HepG2 (cell line): Measurements from ENCODE around the gene WDHD1. TPM values are rescaled to one million over a fixed set of nuclear protein-coding genes. Genes with fewer than 3 reads are reported as not detected.

Experiments used
- ATAD3A ChIP-seq: sonication (generic); formaldehyde crosslinking; IDR thresholded peaks from 2 replicates; pipeline ENCODE4 v1.4.0; 2020; ENCODE audit warnings: missing genetic modification reagents
- CBFB ChIP-seq: sonication (generic); formaldehyde crosslinking; IDR thresholded peaks from 2 replicates; pipeline ENCODE4 v1.4.0; 2020; ENCODE audit warnings: missing genetic modification reagents
- CHD2 ChIP-seq: IDR thresholded peaks from 2 replicates; pipeline ENCODE4 v1.6.1; 2011; ENCODE audit warnings: low read depth, low read length, improper control_type of control experiment
- HNRNPUL1 ChIP-seq: fragments of 200-400 bp; formaldehyde crosslinking; IDR thresholded peaks from 2 replicates; pipeline ENCODE4 v1.6.1; 2017; ENCODE audit warnings: low read depth, mild to moderate bottlenecking, low read length, moderate library complexity
- JUN ChIP-seq: sonication (generic); formaldehyde crosslinking; IDR thresholded peaks from 2 replicates; pipeline ENCODE4 v1.4.0; 2020; ENCODE audit warnings: mild to moderate bottlenecking, missing genetic modification reagents
- MAF1 ChIP-seq: sonication (generic); formaldehyde crosslinking; IDR thresholded peaks from 2 replicates; pipeline ENCODE4 v1.5.0; 2020; ENCODE audit warnings: missing genetic modification reagents, borderline replicate concordance
- MED1 ChIP-seq: sonication (generic); formaldehyde crosslinking; IDR thresholded peaks from 2 replicates; pipeline ENCODE4 v1.4.0; 2020; ENCODE audit warnings: missing genetic modification reagents
- NFKBIZ ChIP-seq: IDR thresholded peaks from 2 replicates; pipeline ENCODE4 v1.6.1; 2018; ENCODE audit warnings: missing genetic modification reagents, missing compliant biosample characterization
- POLR2AphosphoS2 ChIP-seq: IDR thresholded peaks from 2 replicates; pipeline ENCODE4 v1.6.1; 2011; ENCODE audit warnings: low read depth, low read length, improper control_type of control experiment
- TRIM24 ChIP-seq: sonication (generic); formaldehyde crosslinking; IDR thresholded peaks from 2 replicates; pipeline ENCODE4 v1.8.0; 2022; ENCODE audit warnings: mild to moderate bottlenecking, missing genetic modification reagents
- ZBTB7A ChIP-seq: sonication (generic); formaldehyde crosslinking; IDR thresholded peaks from 2 replicates; pipeline ENCODE4 v1.8.0; 2022; ENCODE audit warnings: mild to moderate bottlenecking, missing genetic modification reagents
- ZNF207 ChIP-seq: fragments of 450-650 bp; IDR thresholded peaks from 2 replicates; pipeline ENCODE4 v1.6.1; 2016; ENCODE audit warnings: antibody characterized with exemption, borderline replicate concordance
- ZNF441 ChIP-seq: sonication (generic); formaldehyde crosslinking; IDR thresholded peaks from 2 replicates; pipeline ENCODE4 v1.7.0; 2021; ENCODE audit warnings: missing genetic modification reagents, borderline replicate concordance
- ZNF530 ChIP-seq: sonication (generic); formaldehyde crosslinking; IDR thresholded peaks from 2 replicates; pipeline ENCODE4 v1.5.0; 2020; ENCODE audit warnings: low read depth, mild to moderate bottlenecking, missing genetic modification reagents
- ZNF567 ChIP-seq: sonication (generic); formaldehyde crosslinking; IDR thresholded peaks from 2 replicates; pipeline ENCODE4 v1.8.1; 2023; ENCODE audit warnings: mild to moderate bottlenecking, missing genetic modification reagents, borderline replicate concordance
- ZNF570 ChIP-seq: sonication (generic); formaldehyde crosslinking; IDR thresholded peaks from 2 replicates; pipeline ENCODE4 v1.4.0; 2020; ENCODE audit warnings: mild to moderate bottlenecking, missing genetic modification reagents, borderline replicate concordance
- ZNF572 ChIP-seq: sonication (generic); formaldehyde crosslinking; IDR thresholded peaks from 2 replicates; pipeline ENCODE4 v1.5.1; 2020; ENCODE audit warnings: mild to moderate bottlenecking, missing genetic modification reagents
- ZNF577 ChIP-seq: sonication (generic); formaldehyde crosslinking; IDR thresholded peaks from 2 replicates; pipeline ENCODE4 v1.4.0; 2020; ENCODE audit warnings: mild to moderate bottlenecking, low read depth, missing genetic modification reagents, borderline replicate concordance
- ZNF674 ChIP-seq: sonication (generic); formaldehyde crosslinking; IDR thresholded peaks from 2 replicates; pipeline ENCODE4 v1.5.0; 2020; ENCODE audit warnings: low read depth, mild to moderate bottlenecking, missing genetic modification reagents
- ZNF737 ChIP-seq: sonication (generic); formaldehyde crosslinking; IDR thresholded peaks from 2 replicates; pipeline ENCODE4 v1.5.0; 2020; ENCODE audit warnings: missing genetic modification reagents, mild to moderate bottlenecking, borderline replicate concordance
- ZNF782 ChIP-seq: sonication (generic); formaldehyde crosslinking; IDR thresholded peaks from 2 replicates; pipeline ENCODE4 v1.4.0; 2020; ENCODE audit warnings: missing genetic modification reagents, mild to moderate bottlenecking, borderline replicate concordance
- ZNF841 ChIP-seq: sonication (generic); formaldehyde crosslinking; IDR thresholded peaks from 2 replicates; pipeline ENCODE4 v1.8.1; 2023; ENCODE audit warnings: missing genetic modification reagents, borderline replicate concordance
- polyA plus RNA-seq, 8 experiments: library from polyadenylated mRNA; depleted of rRNA in 3 of 8; stranded (reverse) in 7 of 8; unstranded in 1 of 8; fragments of >200 nt; fragmentation: Illumina TruSeq in 4 of 8; extraction: Trizol in 4 of 8; gene quantifications; 2 replicates each; pipeline versions ENCODE4 v1.2.1 to v1.2.3, GENCODE V29; 2011 to 2016; ENCODE audit warnings: low read depth in 4 of 8, missing spikeins in 1 of 8, mixed read lengths in 1 of 8; ENCODE audit not compliant: insufficient read depth in 1 of 8
- total RNA-seq, 5 experiments: library from RNA; depleted of rRNA; stranded (reverse); fragments of >200 nt; fragmentation: Illumina TruSeq; extraction: Trizol; gene quantifications; 2 replicates each; pipeline ENCODE4 v1.2.3, GENCODE V29; 2016; ENCODE audit warnings: low read depth in 1 of 5
- TF ChIP-seq, protein P1 (sequence below): sonication (generic); formaldehyde crosslinking; IDR thresholded peaks from 2 replicates; pipeline ENCODE4 v1.4.0; 2020; ENCODE audit warnings: mild to moderate bottlenecking, missing genetic modification reagents
- TF ChIP-seq, protein P2 (sequence below): sonication (generic); formaldehyde crosslinking; IDR thresholded peaks from 2 replicates; pipeline ENCODE4 v1.8.0; 2023; ENCODE audit warnings: mild to moderate bottlenecking, missing genetic modification reagents
- TF ChIP-seq, protein P3 (sequence below): sonication (generic); formaldehyde crosslinking; IDR thresholded peaks from 2 replicates; pipeline ENCODE4 v1.5.0; 2020; ENCODE audit warnings: missing genetic modification reagents, mild to moderate bottlenecking, borderline replicate concordance
- TF ChIP-seq, protein P4 (sequence below): sonication (generic); formaldehyde crosslinking; IDR thresholded peaks from 2 replicates; pipeline ENCODE4 v1.5.0; 2020; ENCODE audit warnings: missing genetic modification reagents
- TF ChIP-seq, protein P5 (sequence below): IDR thresholded peaks from 2 replicates; pipeline ENCODE4 v1.6.1; 2012; ENCODE audit warnings: inconsistent platforms

The WDHD1 gene
- total and polyA plus RNA-seq, 2 of the 13 experiments (the other 11 are each of a cell fraction or from before 2014, with no cell fraction given) = 5.5 to 27.5 TPM

DNA sequence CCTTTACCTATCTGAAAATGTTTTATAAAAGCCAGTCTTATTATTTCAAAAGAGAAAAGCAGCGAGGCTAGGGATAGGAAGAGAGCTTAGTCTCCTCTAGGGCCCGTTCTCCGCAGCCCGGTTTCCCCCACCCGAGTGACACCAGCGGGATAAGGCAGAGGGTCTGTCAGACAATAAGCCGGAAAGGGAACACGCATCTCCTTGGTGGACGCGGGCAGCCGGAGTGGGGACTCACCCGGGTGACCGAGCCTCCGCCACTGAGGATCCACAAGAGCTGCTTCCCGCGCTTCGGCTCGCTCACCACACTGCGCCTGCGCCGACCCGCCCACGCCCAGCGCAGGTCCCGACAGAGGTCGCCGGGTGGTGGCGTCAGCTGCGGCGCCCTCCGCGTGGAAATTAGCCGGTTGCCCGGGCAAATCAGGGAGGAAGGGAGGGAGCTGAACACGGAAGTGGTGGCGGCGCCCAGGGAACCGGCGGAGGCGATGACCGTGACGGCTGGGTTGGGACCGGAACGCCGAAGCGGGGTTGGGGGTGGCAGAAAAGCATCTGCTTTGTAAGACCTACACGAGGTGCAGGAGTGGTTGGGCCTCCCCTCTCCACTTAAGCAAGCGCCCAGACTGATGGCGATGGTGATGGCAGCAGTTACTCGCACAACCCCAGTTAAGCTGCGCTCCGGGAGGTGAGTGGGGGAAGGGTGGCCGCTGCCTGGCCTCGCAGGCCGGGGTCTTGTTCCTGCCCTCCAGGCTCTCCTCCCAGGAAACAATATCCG lies at the start of gene WDHD1, which contains the start of gene SOCS4 (continued):
- TF ChIP-seq, protein P1, sequence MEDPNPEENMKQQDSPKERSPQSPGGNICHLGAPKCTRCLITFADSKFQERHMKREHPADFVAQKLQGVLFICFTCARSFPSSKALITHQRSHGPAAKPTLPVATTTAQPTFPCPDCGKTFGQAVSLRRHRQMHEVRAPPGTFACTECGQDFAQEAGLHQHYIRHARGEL (CRISPR knock-in tag) = no peak
- TF ChIP-seq POLR2AphosphoS2 (no peak), ZNF570 (CRISPR knock-in tag) (0 out of 2 replicates have a peak, but pooled peaks have one; percentile 53), ZBTB7A (CRISPR knock-in tag) (no peak; the same call in 1 of the 2 replicates), MAF1 (peak; percentile 23; the same call in 1 of the 2 replicates), HNRNPUL1 (no peak), ZNF530 (CRISPR knock-in tag) (no peak), ZNF441 (CRISPR knock-in tag) (no peak), ZNF577 (CRISPR knock-in tag) (no peak), ZNF207 (no peak), TRIM24 (CRISPR knock-in tag) (no peak), CBFB (CRISPR knock-in tag) (peak; percentile 59), JUN (peak; percentile 82), ZNF841 (CRISPR knock-in tag) (no peak), CHD2 (no peak; the same call in 1 of the 2 replicates), ATAD3A (no peak), ZNF737 (CRISPR knock-in tag) (no peak), MED1 (CRISPR knock-in tag) (no peak; the same call in 1 of the 2 replicates), ZNF572 (peak; percentile 95), ZNF674 (CRISPR knock-in tag) (no peak), ZNF567 (CRISPR knock-in tag) (no peak), NFKBIZ (CRISPR knock-in tag) (peak; percentile 26; the same call in 1 of the 2 replicates), ZNF782 (CRISPR knock-in tag) (peak; percentile 96; the same call in 1 of the 2 replicates)
- TF ChIP-seq, protein P2, sequence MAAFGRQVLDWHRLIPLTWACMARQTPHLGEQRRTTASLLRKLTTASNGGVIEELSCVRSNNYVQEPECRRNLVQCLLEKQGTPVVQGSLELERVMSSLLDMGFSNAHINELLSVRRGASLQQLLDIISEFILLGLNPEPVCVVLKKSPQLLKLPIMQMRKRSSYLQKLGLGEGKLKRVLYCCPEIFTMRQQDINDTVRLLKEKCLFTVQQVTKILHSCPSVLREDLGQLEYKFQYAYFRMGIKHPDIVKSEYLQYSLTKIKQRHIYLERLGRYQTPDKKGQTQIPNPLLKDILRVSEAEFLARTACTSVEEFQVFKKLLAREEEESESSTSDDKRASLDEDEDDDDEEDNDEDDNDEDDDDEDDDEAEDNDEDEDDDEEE = no peak; the same call in 1 of the 2 replicates
- TF ChIP-seq, protein P3, sequence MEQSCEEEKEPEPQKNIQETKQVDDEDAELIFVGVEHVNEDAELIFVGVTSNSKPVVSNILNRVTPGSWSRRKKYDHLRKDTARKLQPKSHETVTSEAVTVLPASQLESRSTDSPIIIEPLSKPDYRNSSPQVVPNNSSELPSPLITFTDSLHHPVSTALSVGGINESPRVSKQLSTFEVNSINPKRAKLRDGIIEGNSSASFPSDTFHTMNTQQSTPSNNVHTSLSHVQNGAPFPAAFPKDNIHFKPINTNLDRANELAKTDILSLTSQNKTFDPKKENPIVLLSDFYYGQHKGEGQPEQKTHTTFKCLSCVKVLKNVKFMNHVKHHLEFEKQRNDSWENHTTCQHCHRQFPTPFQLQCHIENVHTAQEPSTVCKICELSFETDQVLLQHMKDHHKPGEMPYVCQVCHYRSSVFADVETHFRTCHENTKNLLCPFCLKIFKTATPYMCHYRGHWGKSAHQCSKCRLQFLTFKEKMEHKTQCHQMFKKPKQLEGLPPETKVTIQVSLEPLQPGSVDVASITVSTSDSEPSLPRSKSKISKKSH = 0 out of 2 replicates have a peak, but pooled peaks have one; percentile 72
- TF ChIP-seq, protein P4, sequence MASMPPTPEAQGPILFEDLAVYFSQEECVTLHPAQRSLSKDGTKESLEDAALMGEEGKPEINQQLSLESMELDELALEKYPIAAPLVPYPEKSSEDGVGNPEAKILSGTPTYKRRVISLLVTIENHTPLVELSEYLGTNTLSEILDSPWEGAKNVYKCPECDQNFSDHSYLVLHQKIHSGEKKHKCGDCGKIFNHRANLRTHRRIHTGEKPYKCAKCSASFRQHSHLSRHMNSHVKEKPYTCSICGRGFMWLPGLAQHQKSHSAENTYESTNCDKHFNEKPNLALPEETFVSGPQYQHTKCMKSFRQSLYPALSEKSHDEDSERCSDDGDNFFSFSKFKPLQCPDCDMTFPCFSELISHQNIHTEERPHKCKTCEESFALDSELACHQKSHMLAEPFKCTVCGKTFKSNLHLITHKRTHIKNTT (CRISPR knock-in tag) = no peak
- TF ChIP-seq, protein P5, sequence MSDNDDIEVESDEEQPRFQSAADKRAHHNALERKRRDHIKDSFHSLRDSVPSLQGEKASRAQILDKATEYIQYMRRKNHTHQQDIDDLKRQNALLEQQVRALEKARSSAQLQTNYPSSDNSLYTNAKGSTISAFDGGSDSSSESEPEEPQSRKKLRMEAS = peak; percentile 94
